Amygdala (tissue), 56 donors: ENCODE data around the gene NCAPG2.

Experiments
- DNase-seq, 56 donors: peaks; one replicate each; lab custom pipeline; 2025; lab: John Stamatoyannopoulos, UW

Gene NCAPG2

DNA sequence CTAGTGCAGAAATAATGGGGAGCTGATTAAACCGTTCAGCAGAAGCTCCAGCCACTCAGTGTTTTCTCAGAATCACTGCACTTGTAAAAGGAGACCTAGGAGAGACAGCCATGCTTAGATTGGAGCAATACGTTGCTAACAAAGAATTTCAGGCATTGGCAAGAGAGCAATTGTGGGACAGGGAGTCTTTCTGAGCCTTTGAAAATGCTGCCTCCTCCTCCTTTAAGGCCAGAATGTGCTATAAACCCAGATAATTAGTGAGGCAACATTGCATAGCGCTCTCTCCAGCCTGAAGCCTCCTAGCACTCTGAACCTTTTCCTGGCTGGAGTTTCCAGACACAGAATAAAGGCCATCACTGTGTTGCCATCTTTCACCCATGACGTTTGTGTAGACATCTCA lies 98.5 kb downstream of the NCAPG2 start:
- DNase-seq: no peak

DNA sequence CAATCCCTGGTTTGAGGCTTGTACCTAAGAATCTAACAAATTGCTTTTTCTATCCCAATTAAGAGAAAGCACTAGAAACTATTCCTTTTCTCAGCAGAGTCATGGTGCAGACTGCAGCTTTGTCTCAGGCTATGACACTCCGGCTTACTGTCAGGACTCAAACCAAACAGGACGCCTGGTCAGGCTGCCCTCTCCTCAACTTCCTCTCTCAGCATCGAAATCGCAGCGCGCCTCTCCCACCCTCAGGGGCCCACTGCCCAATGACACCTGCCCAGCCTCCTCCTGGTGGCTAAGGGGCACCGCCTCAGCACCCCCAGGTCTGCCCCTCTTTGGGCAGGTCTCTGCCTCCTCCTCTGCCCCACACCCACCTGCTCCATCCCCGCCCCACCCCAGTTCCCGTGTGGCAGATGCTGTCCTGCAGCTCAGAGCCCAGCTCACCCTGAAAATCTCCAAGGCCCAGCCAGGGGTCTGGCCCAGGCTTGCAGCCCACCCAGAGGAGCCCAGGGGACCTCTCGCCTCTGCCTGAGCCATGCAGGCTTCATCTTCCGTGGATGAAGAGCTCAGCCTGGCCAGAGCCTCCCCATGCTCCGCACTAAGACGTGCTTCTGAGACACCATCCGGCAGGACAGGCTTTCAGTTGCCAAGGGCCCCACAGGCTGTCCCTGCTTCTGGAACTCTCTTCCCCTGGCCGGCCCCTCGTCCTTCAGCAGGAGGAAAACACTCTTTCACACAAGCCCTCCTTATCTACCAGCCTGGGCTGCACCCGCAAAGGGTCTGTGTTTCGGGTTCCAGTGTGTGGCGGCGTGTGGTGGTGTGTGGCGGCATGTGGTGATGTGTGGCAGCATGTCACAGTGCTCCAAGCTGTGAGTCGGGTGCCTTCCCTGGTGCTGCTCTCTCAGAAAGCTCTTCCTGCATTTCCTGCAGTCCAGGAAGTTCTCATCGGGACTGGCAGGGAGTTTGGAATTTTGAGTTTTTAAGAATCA lies 100.5 kb downstream of the NCAPG2 start:
- DNase-seq: no peak

DNA sequence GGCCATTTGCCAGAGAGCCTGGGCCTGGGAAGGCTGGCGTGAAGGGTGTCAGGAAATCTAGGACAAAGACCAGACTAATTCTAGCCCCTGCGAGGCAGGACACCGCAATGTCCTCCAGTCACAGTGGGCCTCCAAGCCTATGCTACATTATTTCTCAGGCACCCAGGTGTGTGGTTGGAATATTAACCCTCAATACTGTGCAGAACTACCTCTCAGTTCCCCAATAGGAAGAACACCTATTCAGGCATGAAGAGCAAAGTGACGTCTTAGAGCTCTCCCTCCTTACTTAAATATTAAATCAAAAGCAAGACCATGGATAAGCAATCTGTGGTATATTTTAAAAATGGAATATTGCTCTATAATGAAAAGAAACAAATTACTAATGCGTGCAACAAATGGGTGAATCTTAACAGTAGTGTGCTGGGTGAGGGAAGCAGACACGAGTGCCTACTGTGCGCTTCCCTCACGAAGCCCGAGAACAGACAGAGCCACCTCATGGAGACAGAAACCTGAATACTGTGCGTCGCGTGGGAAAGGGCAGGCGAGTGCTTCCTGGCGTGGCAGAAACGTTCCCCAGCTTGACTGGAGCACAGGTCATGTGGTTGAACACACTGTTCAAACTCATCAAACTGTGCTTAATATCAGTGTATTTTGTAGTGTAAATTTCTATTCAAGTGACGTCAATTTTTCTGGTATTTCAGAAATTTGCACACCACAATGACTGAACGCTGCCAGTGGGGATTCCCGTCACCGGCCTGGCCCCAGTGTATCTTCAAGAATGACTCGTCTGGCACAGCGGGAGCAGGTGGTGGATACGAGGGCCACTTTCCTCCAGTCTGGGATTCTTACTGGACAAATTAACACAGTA lies 101.5 kb downstream of the NCAPG2 start:
- DNase-seq: no peak

DNA sequence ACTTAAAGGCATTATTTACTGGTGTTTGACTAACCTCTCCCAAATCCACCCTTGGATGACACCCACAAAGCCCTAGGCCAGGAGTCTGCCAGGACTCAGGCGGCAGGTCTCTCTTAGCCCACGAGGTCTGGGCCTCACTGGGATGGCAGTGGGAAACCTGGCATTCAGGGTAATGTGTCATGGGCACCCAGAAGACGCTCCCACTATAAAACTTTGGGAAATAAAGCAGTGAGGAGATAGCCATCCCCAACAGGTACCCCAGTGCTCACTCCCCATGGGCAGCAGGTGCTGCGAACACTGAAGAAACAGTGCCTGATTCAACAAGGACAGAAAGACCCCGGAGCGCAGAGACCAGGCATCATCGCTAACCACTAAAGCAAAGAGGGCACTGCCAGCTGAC lies 102.6 kb downstream of the NCAPG2 start:
- no peak for DNase-seq

DNA sequence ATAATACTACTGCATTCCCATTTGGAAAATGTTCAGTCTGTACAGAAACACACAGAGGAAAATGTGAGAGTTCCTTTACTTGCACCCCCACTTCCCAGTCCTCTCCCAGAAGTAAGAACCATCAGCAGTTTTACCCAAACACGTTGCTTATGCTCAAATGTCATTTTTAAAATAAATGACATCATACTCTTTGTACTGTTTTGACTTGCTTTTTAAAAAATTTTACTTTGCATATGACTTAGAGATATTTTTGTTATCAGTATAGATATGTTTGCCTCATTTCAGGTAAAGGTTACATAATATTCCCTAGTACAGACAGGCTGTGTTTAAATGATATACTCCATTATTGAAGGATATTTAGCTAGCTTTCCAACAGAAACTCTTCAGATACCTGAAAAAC lies 103.5 kb downstream of the NCAPG2 start:
- no peak for DNase-seq

DNA sequence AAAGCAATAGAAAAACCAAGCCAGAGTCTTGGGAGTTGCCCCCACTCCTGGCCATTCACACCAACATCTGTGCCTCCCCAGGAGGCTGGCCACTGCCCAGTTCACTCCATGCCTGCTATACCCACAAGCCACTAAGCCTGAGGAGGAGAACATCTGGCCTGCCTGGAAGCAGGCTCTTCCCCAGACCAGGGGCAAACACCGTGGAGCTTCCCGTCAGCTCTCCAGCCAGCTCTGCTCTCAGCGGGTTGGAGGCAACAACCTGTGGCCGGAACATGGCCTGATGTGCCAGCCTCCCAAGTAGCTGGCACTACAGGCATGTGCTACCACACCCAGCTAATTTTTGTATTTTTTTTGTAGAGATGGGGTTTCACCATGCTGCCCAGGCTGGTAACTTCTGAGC lies 107.9 kb downstream of the NCAPG2 start:
- no peak for DNase-seq

DNA sequence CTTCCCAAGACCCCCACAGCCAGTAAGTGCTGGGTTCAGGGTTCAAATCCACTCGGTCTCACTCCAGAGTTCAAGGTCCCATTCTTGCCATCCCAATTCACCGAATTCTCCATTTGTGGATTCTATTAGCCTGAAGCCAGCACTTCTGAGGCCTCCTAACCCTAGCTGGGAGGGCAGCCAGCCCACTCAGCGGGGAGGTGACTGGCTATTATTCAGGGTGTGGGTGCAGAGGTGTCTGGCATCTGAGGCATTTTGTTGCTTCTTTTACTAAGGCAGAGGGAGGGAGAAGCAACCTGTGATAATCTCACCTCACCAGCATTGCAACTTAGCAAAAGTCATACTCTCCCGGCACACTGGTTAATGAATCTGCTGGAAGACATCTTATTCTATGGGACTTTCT lies 108.3 kb downstream of the NCAPG2 start:
- no peak for DNase-seq

DNA sequence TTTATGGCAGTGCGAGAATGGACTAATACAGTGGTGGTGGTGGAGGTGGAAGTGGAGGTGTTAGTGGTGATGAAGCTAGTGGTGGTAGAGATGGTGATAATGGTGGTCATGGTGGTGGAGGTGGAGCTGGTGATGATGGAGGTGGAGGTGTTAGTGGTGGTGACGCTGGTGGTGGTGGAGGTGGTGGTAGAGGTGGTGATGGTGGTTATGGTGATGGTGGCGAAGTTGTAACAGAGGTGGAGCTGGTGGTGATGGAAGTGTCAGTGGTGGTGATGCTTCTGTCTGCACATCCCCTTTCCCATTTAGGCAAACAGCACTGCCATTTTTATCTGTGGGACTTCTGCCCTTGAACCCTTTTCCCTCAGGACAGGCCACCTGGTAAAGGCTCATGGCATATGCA lies 109.5 kb downstream of the NCAPG2 start:
- no peak for DNase-seq

DNA sequence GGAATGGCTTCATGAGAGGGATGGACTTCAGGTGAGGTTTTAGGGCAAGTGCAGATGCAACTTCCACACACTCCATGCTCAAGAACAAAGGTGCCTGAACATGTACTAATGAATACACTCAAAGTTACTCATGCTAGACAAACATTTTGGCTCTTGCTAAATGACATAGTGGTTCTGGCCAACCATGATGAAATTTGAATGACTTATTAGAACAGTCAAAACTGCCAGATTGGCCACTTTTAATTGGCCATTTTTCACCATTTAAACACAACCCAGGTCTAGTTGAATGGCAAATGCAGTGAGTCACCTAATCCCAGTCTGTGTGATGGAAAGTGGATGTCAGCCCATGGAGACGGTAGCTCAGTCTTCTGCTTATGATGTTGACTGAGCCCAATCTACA lies 112.1 kb downstream of the NCAPG2 start:
- DNase-seq: no peak

DNA sequence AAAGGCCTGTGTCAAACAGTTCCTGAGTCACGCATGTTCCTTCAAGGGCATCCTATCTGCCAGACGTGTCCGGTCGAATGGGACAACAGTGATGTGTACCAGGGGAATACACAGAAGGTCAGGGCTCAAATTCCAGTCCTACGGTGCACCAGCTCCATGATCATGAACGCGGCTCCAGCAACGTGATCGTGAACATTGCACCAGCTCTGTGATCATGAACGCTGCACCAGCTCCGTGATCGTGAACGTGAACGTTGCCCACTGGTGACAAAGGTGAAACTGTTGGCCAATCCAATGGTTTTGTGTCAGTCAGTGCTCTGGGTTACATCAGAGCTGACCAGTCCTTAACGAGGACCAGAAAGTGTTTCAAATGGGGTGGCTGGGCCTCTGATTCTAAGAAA lies 112.7 kb downstream of the NCAPG2 start:
- no peak for DNase-seq

DNA sequence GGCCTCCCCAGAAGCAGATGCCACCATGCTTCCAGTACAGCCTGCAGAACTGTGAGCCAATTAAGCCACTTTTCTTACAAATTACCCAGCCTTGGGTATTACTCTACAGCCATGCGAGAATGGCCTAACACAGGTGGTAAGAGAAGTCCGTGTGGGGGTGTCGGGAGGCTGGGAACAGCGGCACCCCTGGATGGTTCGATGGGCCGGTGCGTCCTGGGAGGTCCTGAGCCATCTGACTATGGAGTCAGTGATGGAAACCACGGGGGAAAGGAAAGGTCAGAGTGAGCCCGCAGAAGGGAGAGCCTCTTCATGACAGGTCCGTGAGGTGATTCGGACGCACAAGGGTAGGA lies 114.4 kb downstream of the NCAPG2 start:
- no peak for DNase-seq

DNA sequence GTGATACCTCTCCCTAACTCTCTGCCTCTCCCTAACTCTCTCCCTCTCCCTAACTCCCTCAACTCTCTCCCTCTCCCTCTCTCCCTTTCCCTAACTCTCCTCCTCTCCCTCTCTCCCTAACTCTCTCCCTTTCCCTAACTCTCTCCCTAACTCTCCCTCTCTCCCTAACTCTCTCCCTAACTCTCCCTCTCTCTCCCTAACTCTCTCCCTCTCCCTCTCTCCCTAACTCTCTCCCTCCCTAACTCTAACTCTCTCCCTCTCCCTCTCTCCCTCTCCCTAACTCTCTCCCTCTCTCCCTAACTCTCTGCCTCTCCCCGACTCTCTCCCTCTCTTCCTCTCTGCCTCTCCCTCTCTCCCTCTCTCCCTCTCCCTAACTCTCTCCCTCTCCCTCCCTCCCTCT lies 115.0 kb downstream of the NCAPG2 start:
- DNase-seq: no peak

DNA sequence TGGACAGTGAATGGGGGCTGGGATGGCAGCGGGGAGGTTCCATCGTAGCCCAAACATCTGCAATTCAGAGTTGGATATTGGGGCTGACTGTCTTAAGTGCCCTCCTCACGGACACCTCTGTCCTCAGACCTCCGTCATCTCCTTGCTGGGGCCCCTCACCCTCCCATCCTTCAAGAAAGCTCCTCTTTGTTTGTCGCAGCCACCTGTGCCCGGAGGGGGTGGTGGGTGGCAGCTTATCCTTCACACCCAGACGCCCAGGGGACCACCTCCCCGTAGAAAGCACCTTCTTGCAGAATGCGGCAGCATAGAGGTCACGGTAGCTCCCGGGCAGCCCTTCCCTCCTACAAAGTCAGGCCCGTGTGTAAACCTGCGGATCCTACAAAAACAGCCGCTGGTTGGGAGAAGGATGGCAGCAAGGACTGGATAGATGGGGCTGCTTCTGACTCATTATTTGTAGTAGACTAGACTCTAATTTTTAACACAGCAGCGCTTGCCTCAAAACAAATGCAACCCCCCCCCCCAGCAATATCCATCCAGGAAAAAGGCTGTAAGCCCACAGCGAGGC lies 115.6 kb downstream of the NCAPG2 start:
- DNase-seq: no peak

DNA sequence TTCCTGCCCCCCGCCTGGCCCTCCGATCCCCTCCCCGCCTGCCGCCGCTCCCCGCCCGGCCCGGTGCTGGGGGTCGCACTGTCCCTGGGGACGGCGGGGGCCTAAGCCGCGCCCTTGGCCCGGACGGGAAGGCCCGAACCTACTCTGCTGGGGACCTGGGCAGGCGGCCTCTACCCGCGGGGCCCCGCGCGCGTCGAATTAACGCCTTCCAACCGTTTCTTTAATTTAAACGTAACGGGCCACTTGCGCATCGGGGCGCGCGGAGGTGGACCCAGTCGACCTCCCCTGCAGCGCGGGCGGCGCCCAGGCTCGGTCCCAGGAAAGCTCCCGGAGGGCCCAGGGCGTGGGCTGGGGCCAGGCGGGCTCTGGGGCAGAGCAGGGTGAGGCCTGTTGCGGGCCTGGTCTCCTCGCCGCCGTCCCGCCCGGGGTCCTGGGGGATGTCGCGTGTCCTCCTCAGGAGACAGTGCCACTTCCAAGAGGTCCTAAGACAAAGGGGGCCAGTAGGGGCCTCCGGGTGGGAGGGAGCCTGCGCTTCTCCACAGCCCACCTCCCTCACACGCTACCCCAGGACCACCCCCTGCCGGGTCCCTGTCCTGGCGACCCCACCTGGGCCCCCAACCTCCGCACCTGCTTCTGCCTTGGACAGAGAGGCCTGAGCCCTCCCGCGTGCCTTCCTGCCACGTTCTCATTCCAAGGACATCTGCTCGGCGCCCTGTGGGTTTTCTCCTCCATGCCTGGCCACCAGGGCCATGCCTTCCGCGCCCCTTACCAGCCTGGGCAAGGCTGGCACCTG lies 116.3 kb downstream of the NCAPG2 start:
- DNase-seq: no peak

DNA sequence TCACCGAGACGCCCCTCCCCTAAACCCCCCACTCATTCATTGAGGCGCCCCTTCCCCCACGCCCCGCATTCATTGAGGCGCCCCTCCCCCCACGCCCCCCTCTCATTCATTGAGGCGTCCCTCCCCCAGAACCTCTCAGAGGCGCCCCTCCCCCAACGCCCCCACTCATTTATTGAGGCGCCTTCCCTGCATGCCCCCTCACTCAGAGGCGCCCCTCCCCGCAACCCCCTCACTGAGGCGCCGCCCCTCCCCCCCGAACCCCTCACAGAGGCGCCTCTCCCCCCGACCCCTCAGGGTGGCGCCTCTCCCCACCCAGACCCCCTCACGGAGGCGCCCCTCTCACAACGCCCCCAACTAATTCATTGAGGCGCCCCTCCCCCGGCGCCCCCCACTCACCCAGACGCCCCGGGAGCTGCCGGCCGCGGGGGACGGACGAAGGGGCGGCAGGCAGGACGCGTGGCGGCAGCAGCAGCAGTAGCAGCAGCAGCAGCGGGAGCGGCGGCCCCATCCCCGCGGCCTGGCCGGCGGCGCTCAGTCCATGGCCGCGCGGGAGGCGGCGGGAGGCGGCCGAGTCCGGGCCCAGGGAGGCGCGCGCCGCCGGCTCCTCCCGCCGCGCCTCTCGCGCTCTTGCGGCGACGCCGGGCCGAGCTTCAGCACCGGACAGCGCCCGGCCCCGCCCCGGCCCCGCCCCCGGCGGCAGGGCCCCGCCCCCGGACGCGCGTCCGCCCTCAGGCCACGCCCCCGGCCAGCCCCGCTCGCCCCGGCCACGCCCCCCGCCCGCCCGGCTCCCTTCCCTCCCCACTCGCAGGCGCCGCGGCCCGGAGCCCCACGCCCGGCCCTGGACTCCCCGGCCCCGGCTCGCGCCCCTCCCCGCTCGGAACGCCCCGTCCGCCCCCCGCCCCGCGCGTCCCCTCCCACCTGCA lies 117.2 kb downstream of the NCAPG2 start, which contains the start of gene PTPRN2:
TSS of gene PTPRN2 (minus strand) at position 662 of the 923 bp plus-strand sequence.
- peak in 36 of 56 donors; percentile 8 to 76 (median 43) for DNase-seq

DNA sequence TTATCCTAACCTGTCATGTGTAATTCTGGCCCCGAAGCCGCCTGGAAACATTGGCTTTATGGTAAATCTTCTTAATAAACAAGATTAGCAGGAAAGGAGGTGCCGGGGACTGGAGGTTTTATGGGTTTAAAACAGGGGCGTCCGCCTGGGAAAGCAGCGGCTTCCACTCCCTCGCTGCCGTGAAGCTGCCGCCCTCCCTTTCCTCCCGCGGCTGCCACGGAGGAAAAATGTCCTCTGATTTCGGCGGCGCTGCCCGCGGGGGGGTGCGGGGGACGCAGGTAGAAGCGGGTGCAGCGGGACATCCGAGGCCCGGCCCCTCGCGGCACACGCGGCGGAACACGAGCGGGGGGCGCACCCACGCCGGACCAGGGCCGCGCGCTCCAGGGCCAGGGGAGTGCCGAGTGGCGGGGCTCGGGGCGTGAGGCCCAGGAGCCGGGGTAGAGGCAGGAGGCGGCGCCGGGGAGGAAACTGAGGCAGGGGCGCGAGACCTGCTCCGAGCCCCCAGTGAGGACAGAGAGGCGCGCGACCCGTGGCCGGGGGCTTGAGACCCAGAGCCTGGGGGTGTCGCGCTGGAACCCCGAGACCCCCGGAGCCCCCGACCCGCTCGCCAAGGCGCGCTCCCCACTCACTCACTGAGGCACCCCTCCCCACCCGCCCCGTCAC lies 118.0 kb downstream of the NCAPG2 start:
- peak in 3 of 56 donors; percentile 9 to 31 (median 22) for DNase-seq

DNA sequence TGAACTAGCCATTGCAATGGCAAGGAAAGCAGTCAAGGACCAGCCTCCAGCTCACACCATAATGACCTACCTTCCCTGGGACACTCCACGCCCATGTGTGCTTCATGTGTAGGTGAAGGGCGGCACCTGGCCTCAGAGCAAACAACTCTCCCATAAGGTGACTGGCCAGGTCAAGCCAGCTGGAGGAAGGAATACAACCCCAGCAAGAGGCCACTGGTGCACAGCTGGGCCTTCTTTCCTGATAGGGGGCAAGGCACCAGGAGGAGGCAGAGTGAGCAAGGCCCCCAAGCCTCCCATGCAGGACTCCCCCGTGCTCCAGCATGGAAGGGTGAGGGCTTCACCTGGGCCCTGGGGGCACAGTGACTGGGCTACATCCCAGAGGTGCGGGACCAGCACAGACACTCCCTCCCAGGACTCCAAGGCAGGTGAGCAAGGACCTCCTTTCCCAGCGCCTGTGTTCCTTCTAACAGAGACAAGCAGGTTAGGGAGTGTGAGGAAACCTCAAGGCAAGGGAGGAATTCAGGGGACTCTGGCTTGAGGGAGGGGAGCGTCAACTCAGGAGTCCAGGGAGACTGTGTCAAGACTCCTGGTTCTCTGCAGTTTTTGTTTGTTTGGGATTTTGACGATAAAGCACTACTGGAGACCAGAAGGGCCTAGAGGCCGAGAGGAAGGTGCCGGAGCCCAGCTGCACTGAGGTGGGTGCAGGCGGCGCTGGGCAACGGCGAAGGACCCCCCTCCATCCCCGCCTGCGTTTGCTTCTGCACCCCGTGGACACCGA lies 118.7 kb downstream of the NCAPG2 start:
- no peak for DNase-seq

DNA sequence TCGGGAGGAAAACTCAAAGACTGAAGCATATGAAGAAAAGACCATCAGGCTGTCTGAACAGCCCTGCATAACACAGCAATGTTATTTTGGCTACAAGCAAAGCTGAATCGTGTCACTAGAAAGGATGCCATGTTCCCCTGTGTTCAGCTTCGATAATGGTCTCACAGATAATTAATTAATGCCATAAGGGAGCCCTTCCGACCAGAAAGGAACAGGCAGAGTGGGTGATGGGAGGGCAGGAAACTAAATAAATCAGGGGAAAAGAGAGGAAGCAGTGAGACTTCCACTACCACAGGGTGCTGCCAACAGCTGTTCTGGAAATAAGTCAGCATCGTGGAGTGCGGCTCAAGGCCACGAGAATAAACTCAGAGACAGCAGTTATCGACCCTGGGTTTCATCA lies 120.2 kb downstream of the NCAPG2 start:
- DNase-seq: no peak
